GM19240 (cell line): ENCODE measurements around the gene TFDP2.

ENCODE experiments used
- DNase-seq: peaks from one replicate; pipeline ENCODE4 v3.0.0; 2011; ENCODE audit warnings: low spot score; ENCODE audit not compliant: insufficient read length

The TFDP2 gene

DNA sequence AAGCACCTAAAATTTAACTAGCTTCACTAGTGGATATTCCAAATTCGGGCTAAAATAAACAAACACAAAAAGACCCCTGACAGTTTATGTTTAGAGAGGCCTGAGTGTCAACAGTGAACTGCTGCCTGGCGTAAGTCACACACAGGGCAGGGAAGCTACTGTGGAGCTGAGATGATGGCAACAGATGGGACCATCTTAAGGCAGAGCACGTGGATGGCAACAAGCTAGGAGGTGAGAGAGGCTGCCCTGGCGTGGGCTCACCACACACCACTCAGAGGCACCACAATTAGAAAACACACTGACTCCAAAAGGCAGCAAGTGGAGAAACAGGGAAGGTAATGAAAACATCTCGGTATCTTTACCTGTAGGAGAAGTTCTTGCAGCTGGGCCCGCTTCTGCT is 179.6 kb downstream of the TFDP2 start:
- DNase-seq = no peak

DNA sequence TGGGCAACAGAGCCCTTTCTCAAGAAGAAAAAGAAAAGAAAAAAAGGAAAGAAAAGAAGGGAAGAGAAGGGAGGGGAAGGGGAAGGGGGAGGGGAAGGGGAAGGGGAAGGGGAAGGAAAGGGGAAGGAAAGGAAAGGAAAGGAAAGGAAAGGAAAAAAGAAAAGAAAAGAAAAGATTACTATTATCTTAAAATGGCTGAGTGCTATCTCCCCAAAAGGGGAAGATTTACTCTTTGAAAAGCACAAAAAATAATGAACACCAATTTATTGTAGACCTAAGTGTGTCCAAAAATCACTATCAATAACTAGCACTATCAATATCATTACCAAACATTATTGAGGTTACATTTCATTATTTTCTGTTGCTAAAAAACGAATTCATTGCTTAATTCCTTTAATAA is 183.9 kb downstream of the TFDP2 start:
- DNase-seq = no peak

GRCh38 chr3:141963301-141963700 is 186.0 kb downstream of the TFDP2 start:
- no peak for DNase-seq

- DNase-seq = no peak
Observed at GRCh38 chr3:141960731-141961130, 188.6 kb downstream of the TFDP2 start.

DNA sequence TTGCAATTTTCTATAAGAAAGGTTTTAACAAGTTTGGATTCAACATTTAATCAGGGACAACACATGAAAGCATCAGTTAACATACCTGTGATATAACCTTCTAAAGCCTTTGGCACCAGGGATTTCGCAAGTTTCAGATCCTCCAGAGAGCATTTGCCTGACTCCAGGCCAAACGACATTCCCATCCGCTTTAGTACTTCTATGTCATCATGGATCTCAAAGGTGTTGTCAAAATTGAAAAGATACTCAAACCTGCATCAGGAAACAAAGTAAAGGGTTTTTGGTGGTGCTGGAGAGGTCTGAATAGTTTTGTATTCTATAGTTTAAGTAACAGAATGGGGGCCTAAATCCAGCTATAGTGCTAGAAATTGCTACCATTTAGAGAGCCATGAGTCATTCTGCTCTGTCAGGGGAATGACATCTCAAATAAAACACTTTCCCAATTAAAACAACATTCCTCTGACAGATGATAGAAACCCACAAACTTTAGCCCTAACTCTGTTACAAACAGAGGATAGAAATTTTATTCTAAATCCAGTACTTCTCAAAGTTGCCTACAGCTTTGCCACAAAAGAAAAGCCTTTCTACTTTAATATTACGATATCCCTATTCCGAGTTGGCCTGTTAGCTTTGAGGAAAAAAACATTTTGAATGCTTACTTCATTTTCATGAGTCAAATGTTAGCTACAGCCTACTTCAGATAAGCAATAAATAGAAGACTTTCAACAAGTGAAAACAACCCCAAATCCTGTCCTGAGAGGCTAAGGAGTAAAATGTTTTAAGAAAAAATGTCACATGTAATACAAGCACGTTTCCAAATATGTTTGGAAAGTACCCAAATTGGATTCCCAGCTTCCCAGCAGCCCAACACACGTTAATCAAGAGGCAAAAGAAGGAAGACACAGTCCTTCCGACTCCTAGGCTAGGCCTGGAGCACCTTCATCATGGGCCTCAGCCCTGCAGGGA is 189.5 kb downstream of the TFDP2 start:
- DNase-seq = no peak

- DNase-seq = no peak
Observed at GRCh38 chr3:141955175-141955574, 194.2 kb downstream of the TFDP2 start.

DNA sequence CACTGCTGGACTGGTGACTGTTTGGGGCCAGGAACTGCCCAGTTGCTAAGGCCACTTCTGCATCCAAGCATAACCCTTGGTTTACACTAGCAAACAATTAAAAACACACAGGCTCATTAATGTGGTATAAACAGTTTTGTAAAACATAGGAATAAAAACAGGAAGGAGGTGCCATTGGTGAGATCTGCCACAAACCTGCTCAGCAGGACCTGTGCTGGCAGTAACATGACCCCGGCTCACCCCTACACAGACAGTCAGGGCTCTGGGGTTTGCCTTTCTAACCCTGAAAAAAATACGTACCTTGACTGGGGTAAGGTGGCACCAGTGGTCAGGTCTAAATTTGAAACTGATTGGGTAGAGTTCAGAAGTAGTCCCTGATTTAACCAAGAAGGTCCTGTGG is 196.7 kb downstream of the TFDP2 start:
- DNase-seq = no peak

DNA sequence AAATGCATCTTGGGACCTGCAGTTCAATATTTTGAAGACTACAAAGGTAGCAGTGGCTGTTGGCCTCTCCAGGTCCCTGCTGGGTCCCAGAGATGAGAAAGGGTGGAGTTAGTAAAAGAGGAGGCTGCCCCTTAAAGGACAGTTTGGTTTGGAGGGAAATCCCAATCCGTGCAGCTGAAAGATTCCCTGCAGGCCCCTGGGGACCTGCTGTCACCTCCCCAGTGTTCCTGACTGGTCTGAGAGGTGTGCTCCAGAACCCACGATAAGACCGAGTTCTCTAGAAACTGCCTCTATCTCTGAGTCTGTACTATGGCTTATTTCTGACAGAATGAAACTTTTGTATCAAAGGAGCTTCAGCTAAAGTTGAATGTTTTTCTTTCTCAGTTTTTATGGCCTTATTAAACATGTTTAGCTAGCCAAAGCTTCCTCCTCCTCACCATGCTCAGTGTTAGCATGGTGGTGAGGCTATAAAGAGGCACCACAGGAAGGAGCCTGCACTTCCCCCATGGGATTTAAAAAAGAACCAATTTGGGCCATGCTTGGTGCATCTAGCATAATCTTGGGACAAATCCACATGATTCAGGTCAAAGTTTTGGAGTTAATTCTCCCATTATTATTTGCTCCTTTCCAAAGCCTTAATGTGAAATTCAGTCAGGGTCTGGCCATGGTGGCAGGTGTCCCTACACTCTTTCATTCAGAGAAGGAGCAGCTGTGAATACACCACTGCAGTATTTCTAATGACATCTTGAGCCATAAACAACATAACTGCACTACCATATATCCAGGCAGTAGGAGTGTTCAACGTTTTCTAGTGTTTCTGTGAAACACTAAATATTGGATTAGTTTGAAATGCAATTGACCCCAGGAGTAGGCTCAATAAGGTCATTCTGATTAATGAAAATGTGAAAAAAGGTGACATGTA is 198.5 kb downstream of the TFDP2 start:
- DNase-seq = no peak

- no peak for DNase-seq
Observed at GRCh38 chr3:141949972-141950371, 199.4 kb downstream of the TFDP2 start.

- no peak for DNase-seq
Observed at GRCh38 chr3:141949399-141949798, 199.9 kb downstream of the TFDP2 start.

DNA sequence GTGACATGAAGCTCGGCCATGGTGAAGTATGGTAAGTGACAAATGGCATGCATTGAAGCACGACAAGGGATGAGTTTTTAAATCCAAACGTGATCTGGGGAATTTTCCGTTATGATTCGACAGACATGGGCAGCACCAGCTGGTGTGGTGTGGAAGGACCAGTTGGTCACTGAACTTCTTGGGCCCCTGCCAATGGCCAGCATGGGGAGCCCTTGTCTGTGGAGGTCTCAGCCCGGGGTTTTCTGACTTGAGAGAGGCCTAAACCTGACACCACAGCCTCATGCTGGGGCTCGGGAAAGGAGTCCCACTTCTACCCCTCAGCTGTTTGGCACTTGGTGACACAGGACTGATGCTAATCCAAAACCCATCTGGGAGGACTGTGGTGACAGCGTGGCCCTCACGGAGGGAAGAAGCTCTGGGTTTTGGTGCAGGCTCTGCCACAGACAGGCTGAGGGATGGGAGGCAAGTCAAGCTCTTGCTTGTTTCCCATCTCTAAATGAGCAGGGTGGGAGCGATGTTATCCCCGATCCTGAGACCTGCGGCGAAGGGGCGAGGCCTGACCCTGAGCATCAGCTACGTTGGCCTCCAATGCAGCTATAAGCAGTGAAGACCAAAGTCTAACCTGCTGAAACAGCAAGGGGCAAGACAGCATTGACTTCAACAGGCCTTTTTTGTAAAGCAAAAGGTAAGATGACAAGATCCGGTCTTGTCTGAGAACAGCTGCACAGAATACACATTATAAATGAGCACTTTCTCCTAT is 203.4 kb downstream of the TFDP2 start:
- DNase-seq = no peak

- no peak for DNase-seq
Observed at GRCh38 chr3:141942006-141942405, 207.3 kb downstream of the TFDP2 start.

- no peak for DNase-seq
Observed at GRCh38 chr3:141941093-141941492, 208.3 kb downstream of the TFDP2 start.

GRCh38 chr3:141940194-141940776 is 209.1 kb downstream of the TFDP2 start:
- no peak for DNase-seq

DNA sequence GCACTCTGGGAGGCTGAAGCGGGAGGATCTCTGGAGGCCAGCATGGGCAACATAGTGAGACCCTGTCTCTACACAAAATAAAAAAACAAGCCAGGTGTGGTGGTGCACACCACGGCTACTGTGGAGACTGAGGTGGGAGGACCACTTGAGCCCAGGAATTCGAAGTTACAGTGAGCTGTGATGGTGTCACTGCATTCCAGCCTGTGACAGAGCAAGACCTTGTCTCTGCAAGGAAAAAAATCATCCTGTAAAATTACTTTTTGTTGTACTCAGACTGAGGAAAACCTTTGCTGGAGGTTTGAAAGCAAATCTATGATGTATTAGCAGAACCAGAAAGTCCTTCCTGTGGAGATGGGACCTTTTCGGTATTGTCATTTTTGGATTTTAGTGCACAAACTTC is 209.6 kb downstream of the TFDP2 start:
- DNase-seq = no peak

DNA sequence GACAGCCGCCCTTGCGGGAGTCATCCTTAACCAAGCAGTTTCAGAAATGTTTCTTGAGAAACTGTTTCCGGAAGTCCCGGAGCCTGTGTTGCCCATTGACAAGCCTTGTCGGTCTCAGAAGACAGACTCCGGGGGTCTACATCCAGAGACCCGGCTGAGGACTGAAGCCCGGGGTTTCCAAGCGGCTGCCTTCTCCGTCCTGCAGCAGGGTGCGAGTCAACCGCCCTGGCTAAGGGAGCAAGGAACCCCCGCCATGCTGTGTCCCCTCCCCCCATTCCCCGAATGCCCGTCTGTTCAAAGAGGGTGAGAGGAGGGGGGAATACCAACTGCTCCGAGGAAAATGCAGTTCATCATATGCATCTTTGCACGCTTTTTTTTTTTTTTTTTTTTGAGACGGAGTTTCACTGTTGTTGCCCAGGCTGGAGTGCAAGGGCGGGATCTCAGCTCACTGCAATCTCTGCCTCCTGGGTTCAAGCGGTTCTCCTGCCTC is 211.3 kb downstream of the TFDP2 start:
- no peak for DNase-seq

- no peak for DNase-seq
Observed at GRCh38 chr3:141934354-141934753, 215.0 kb downstream of the TFDP2 start.

DNA sequence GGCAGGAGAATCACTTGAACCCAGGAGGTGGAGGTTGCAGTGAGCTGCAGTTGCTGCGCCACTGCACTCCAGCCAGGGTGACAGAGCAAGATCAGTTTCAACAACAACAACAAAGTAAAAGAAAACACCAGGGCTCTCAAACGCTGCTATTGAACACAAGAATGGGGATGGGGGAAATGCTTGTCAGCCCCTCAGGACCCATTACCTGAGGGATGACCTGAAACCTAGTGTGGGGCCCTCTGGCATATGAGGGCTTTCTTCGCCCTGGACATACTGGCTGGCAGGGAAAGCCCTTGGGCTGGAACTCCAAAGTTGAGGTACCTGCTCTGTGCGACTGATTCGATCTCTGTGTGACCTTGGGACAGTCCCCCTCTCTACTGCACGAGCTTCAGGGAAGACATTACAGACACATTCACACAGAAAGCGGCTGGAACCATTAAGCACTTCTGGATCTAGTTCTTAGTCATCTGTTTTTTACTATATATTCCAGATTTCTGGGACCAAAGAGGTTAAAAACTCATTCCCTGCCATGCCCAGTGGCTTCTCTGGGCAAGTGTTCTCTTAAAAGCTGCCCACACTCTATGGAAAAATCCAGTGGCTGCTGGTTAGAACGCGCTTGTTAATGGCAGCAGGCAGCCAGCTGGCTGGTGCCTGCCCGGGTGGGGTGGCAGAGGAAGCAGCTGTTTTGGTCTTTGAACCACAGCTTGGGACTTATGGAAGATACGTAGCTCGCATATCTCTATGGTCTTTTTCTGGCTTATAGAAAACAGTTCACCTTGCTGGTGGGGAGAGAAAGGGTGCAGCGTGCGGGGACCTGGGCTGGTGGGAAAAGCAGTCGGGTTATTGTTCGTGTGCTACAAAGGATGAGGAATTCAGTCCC is 215.7 kb downstream of the TFDP2 start:
- no peak for DNase-seq

DNA sequence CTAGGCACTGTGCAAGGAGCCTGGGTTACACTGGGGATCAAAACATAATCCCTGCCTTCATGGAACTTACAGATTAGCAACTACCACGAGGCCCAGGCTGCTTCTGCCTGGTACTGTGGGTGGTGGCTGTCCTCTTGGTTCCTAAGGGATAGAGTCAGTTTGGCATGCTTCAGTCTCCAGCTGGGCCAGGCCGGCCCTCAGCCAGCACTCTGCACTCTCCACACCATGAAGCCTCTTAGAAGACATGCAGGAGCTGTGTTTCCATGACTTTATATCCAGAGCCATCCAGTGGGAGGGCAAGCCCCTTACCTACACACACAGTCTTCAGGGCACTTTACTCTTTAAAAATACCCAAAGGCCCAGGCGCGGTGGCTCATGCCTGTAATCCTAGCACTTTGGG is 218.5 kb downstream of the TFDP2 start:
- no peak for DNase-seq
